HG03575 (cell line): ENCODE measurements around the gene DNAH3.
"Not testable (repeated sequence)": the region's sequence is repeated elsewhere in the genome, so short reads cannot be mapped to it uniquely, and the experiment has no call there.

Experiments used
- ATAC-seq: cut with Tn5 transposase; IDR thresholded peaks from one replicate; pipeline ENCODE4 v1.9.1; 2021; ENCODE audit not compliant: unreplicated experiment, insufficient number of reproducible peaks, low FRiP score; ENCODE audit errors: extremely low read depth

Gene DNAH3

DNA sequence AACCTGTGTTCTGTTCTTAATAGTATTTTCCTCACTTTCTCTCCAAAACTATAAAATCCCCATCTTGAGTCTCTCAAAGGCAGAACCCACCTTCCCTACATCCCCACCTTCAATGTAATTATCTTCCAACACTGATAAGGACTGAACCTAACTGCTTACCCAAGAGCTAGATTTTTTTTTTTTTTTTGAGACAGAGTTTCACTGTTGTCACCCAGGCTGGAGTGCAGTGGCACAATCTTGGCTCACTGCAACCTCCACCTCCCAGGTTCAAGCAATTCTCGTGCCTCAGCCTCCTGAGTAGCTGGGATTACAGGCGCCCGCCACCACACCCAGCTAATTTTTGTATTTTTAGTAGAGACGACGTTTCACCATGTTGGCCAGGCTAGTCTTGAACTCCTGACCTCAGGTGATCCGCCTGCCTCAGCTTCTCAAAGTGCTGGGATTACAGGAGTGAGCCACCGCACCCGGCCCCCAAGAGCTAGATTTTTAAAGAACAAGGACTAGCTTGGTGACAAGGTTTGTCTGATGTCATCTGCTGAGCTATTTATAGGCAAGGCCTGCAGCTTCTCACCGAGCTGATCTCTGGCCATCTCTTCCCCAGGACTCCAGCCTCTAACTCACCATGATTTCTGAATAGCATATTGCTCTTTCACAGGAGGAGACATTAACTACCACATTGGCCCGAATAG is 220.8 kb downstream of the DNAH3 start:
- not testable (repeated sequence) for ATAC-seq

DNA sequence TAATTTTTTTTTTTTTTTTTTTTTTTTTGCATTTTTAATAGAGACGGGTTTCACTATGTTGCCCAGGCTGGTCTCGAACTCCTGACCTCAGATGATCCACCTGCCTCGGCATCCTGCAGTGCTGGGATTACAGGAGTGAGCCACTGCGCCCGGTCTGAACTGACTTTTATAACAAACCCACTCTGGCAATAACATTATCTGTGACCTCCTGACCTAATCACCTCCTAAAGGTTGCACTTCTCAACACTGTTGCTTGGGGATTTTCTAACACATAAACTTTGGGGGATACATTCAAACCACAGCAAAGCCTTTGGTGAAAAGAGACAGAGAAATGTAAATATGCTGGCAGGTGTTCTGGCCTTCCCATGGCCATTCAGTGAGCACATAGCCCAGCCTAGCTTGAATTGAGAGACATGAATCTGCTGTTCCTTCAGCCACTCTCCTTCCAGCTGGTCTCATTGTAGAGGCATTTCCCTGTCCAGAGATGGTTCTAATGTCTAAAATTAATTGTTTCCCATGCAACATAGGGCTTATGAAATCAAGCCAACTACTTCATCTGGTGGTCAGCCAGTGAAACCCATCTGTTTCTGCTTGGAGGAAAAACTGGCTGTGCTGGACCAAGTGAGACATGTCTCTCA is 221.8 kb downstream of the DNAH3 start:
- ATAC-seq, result no peak

DNA sequence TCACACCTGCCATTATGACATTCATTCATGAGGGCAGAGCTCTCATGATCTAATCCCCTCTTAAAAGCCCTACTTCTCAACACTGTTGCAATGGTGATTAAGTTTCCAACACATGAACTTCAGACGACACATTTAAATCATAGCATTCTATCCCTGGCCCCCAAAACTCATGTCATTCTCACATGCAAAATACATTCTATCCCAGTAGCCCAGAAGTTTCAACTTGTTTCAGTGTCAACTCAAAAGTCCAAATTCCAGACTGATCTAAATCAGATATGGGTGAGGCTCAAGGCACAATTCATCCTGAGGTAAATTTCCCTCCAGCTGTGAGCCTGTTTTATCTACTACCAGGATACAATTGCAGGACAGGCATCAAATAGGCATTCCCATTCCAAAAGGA is 224.9 kb downstream of the DNAH3 start:
- ATAC-seq, result no peak

DNA sequence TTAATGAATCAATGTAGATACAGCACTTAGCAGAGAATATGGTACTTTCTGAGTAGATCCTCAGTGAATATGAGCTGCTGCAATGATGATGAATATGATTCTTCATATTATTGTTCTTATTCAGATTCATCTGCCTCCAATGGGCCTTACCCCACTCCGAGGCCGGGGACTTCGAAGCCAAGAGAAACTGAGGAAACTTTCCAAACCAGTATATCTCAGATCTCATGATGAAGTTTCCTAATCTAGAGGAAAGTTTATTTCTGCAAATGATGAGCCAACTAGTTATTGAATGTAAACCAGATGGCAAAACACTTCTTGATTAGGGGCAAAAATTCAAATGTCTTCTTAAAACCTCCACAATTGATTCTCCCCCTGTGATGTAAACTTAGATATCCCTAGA is 226.8 kb downstream of the DNAH3 start:
- ATAC-seq, result no peak

DNA sequence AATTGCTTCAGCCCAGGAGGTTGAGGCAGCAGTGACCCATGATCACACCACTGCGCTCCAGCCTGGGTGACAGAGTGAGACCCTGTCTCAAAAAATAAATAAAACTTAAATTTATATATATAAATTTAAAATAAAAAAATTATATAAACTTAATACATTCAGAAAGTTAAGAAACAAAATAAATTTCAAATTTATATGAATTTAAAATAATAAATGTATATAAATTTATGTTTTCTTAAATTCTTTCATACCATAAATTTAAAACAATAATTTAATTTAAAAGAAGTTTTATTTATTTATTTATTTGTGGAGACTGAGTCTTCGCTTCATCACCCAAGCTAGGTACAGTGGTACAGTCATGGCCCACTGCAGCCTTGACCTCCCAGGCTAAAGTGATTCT is 229.8 kb downstream of the DNAH3 start:
- ATAC-seq, result no peak

DNA sequence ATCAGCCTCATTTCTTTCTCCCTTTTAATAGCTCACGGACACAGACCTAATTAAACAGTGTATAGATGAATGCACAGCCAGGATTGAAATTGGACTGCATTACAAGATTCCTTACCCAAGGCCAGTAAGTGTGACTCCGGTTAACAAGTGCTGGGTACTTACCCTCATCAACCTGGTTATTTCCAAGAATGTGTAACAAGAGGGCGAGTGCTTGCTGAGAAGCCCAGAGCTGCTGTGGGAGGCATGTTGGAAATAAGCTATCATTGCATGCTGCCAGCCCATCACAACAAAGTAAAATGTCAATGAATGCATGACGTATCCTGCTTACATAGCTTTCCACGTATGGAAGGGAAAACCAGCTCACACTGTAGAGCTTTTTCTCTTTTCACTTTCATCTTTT is 230.6 kb downstream of the DNAH3 start:
- ATAC-seq, result no peak

DNA sequence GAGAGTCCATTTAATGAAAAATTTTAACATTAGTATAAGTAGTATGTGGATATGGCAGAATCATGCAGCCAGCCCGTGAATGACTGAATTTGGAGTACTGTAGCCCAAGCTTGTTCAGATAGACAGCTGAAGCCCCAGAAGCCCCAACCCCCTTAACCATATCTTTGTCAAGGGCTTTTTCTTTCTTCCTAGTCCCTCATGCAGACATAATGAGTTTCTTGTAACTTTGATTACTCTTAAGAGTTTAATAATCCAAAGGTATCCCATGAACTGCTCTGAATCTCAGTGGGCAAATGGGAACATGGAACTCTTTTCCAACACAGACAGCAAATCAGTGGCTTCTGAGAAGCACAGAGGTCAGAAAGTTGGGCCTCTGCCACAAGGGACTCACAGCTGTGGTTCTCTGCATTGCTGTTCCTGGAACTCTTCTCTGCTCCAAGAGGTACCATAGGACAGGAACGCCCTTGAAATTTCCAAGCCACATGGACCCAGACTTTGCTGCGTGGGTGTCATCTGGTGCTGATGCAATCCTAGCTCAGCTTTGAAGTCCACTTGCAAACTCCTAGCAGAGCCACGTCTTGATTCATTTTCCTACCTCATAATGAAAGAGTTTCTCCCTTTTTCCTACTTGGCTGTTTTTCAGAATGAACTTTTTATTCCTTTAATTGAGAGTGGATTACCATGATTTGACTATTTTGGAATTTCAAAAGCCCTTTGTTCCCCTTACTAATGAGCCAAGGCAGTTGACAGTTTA is 232.0 kb downstream of the DNAH3 start:
- ATAC-seq, result no peak

DNA sequence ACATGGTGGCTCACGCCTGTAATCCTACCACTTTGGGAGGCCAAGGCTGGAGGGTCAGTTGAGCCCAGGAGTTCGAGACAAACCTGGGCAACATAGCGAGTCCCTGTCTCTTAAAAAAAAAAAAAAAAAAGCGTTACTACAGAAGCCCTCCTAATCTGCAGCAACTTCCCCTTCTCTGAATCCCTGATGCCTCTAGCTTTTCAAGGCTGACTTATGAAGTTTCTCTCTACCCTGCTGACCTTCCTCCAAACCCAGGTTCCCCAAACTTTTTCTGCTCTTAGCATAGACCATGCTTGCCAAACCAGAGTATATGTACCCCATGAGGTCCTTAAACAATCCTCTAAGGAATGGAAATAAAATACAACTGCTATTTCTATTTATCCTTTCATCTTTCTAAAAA is 233.7 kb downstream of the DNAH3 start:
- no peak for ATAC-seq

DNA sequence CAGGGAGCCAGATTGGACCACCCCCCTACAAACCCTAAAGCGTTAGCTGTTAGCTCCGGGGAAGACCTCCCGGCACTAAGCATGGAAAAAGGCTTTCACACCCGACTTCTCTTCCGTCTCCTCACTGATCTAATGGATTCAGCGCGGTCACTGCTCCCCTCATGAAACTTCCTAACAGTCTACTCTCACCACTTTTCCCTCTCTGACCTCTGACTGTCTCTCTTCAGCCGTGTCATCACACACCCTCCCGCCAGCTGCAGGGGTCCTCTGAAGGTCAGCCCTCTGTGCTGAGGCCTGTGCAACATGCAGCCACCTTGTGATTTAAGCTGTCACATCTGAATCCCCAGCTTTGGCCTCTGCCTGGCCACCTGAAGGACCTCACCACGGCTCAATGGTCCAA is 234.4 kb downstream of the DNAH3 start:
- no peak for ATAC-seq

DNA sequence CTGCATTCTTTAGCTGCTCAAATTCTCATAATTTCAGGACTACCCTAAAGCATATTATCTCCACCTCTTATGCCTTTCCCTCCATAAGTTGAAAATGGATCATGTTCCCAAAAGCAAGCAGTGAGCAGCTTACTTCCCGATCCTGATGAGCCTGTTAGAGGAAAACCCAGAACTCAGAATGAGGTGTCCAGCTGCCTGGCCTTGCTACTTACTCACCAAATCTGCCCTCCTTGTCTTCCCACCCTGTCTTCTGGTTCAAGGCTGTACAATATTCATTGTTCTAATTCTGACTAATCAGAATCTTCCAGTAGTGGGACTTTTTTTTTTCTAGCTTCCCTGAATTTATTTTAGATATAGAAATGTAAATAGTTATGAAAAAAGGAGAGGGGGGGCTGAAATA is 239.3 kb downstream of the DNAH3 start:
- ATAC-seq, result no peak

DNA sequence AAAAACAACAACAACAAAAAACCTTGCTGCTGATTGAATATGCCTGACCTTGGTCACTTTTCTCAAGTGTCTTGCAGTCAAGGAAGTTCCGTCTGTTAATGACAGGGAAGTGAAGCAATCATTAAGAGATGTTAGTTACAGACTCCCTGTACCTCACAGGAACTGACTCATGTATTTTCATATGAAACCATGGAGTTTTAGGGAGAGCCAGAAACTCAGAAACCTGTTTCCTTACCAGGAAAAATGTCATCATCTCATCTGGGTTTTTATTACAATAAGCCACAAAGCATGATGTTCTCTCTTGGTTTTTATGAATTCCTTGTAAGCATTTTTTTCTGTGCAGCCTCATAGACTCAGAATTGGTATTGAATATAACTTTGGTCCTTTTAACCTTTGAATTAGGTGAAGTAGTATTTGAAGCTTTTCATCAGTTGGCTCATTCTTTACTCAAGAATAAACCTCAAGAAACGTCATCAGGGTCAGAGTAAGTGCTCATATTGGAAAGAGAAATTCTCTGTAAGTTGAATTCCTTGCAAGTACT is 239.8 kb downstream of the DNAH3 start:
- ATAC-seq, result no peak

DNA sequence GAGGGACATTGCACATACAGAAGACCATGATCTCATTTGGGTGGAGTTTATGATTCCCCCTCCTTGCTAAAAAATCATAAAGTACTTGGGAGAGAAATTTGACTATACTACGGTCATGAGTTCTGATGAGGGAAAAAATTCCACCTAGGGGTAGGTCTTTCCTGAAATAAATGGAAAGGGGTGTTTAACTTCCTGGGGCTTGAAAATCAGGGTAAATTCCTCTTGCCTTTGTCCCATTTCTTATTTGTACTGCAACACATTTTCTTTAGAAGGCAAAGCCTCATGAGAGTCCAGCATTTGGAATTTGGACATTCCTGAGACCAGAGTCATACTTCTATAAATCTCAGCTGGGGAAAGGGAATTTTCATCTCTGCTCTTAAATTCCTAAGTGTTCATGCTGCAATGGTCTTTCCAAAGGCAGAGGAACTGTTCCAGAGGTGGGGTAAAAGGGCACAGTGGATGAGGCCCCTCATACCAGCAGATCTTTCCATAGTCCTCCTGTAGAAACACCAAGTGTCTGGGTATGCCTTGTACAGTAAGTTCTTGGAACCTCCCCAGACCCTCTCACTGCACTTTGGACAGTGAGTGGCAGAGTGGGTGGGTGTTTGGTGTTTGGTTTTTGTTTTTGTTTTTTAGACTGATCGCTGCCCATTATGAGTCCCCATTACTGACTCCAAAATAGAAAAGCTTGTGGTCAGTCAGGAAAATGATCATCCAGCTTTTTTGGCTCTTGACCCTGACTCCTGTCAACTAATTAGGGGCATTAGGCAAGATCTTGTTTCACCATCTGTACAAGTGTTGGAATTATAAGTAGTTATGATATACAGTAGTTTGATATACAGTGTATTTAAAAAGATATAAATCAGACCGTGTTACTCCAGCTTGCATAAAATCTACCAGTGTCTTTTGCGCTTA is 244.0 kb downstream of the DNAH3 start:
- no peak for ATAC-seq

DNA sequence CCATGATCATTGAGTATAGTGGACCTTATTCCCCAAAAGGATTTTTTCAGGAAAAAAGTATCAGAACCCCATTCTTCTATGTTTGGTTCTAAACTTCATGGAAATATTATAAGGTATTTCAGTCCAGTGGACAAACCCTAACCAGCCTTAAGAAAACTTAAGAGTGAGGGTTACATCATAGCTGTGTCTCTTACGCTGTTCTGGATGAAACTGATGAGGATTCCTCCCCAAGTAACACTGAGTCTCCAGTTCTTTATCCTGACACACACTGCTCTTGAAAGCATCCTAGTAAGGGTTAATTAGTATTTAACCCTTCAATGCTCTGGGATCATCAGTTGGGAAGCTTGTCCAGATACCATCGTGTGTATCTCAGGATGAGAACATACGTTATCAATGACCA is 245.1 kb downstream of the DNAH3 start:
- ATAC-seq, result no peak

DNA sequence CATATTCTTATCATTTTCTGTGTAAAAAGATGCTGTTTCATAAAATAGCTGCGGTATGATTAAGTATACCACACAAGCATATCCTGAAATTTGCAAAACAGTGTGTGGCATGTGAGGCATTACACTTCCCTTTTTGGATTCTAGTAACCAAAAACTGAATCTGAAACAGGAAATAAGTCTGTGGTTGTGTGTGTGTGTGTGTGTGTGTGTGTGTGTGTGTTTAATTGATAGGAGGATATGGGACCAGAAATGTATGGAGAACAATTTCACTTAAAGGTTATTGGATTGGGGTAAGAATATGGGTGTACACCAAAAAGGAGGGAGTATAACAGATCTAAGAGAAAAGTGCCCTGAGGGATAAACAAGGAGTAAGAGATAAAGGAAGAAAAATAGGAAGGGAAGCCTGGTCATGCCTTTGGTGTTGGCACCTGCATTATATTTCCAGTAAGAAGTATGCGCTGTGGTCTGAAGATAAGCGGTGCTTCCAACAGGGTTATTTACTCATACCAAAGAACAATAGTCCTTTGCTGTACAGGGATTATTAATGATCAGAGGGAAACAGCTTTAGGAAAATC is 246.1 kb downstream of the DNAH3 start:
- ATAC-seq, result no peak

DNA sequence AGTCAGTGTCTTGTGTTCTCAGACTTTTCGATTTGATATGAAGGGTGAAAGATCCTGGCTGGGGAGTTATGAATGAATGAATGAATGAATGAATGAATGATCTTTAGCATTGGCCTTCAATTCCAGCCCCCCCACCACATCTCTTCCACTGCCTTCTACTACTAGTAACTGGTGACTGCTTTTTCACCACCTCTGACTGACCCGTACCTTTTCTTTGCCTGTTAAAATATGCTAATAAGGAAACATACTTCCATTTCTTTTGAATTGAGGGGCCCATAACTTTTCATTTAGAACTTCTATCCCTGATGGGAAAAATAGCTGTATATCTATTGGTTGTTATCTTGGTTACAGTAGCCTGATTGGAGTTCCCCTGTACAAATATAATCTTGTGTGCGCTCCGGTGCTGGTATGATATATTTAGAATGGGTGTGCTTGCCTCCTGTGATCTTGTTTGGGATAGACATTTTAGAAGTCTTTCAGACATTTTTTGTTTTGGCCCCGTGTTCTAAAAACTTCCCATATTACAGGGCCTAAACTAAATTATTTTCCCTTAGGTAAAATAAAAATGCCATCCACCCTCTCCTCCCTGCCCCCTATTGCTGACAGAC is 246.6 kb downstream of the DNAH3 start:
- no peak for ATAC-seq

DNA sequence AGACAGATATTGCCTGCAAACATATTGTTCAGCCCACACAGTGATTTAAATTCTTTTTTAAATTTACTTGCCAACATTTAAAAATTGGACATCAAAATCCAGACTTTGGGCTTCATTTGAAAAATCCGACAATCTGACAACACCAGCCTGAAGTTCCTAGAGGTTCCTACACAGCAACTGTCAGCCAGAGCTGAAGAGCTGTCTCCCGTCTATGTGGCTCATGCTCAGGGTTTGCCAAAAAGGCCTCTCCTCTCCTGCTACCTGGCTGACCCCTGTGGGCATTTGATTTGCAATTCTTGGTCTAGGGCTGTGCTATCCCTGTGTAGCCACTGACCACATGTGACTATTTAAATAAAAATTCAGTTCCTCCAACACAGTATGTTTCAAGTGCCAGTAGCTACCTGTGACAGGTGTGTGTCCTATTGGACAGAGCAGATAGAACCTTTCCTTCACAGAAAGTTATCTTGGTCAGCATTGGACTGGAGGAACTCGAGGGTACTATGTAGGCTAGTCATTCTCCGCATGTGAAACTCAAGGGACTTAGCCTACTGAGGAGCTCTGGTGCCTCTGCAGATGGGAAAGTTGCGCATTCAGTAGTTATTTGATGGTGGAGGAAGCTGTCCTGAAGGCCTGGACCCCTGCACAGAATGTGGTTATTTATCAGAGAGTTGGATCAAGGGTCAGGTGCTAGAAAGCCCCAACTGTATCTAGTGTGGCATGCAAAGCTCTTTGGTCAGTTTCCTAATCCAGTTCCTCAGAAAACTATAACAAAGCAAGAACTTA is 247.3 kb downstream of the DNAH3 start:
- no peak for ATAC-seq

DNA sequence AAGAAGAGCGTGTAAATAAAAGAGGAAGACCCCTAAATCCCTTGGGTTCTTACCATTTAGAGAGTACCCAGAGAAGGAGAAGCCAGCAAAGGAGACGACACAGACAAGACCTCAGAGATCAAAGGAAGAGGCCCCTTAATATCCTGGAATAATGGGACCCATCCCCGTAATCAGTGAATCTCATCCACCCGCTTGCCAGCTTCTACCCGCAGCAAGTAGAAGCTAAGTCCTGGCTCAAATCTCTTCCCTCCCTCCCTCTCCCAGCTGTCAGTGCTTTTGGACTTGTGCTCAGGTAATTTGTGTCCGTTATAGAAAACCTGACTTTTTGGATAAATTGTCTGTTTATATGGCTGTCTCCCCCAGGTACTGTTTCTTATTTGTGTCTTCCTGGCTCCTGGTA is 248.2 kb downstream of the DNAH3 start:
- ATAC-seq, result no peak
